Esophagus mucosa (tissue), 1 donor: Measurements from ENCODE around the gene ARL17B. TPM values are rescaled to one million over a fixed set of nuclear protein-coding genes. Genes with fewer than 3 reads are reported as not detected.
"Not testable (repeated sequence)": the region's sequence is repeated elsewhere in the genome, so short reads cannot be mapped to it uniquely, and the experiment has no call there.

ENCODE experiments used
- ATAC-seq: fragments of 200-7000 bp; cut with Tn5 transposase; one replicate; pipeline ENCODE4 v1.9.1; 2020
- total RNA-seq: library from RNA; stranded (reverse); gene quantifications from one replicate; pipeline ENCODE4 v1.2.4, GENCODE V29; 2023
- donor health status: DM: yes; HTN: yes; CAD: no.

ARL17B gene
- 6.6 TPM for total RNA-seq

DNA sequence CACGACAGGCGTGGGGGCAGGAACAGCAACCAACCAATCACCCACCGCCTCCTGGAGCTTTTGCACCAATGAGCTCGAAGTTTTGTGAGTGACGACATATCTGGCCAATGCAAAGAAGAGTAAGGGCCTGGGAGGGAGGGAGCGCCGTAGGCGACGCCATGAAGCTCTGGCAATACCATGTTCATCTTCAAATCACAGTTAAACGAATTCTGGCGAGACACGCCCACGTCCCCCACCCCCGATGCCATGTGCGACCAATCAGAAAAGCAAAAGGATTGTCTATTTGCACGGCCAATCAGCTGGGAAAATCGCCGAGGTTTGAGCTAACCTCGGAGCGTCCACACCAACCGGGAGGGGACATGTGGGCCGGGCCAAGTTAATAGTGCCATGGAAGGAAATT, at the start of gene ARL17B:
ARL17B (minus strand) TSS at position 12 of the 400 bp plus-strand sequence. CDS start 3,369 bp downstream, outside the sequence.
- peak; percentile 100 for ATAC-seq

DNA sequence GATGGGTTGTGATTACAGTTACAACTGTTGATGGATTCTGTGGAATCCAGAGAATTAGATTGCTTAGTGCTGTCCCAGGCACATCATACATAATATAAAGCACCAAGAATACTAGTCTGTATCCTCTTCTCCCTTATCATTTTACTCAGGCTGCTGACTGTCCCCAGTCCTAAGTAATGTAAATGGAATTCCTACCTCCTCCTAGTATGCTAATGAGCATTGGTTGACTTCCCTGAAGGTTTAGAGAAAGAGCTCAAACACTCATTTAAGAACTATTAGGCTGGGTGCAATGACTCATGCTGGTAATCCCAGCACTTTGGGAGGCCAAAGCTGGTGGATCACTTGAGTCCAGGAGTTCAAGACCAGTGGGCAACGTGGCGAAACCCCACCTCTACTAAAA, 48.3 kb upstream of the ARL17B start:
- peak; percentile 80 for ATAC-seq

DNA sequence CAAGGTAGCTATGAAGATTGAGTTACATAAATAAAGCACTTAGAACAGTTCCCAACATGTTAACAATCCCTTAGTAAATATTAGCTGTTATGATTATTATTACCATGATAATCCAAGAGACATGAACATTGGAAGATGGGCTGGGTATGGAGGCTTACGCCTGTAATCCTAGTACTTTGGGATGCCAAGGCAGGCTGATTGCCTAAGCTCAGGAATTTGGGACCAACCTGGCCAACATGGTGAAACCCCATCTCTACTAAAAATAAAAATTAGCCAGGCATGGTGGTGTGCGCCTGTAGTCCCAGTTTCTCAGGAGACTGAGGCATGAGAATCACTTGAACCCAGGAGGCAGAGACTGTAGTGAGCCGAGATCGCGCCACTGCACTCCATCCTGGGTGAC, 45.6 kb upstream of the ARL17B start:
- not testable (repeated sequence) for ATAC-seq

DNA sequence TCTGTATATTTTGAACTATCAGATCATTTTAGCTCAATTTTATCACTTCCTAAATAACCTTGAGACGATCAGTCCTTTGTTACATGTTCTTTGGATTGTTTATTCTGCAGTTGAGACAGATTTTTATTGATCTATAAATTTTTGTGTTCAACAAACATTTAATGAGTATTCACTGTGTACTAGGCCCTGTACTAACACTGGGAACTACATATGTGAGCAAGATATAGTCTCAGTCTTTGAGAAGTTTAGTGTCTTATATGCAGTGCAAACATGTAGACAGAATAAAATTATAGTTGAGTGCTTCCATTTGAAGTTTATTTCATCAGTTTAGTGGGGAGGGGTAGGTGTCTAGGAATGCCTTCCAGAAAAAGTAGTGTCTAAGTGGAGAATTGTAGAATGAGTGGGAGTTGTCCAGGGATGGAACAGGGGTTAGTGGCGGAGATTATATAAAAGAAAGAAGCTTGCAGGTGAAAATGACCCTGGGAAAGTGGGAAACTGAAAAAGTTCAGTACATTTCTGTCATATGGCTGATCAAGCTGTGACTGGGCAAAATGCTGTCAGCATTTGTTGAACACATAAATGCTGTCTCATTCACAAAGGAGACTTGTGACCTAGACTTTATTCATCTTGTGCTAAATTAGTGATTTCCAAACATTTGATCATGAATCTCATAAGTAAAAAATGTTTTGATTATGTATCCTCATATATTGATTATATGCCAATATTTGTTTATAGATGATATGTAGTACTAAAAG, 39.6 kb upstream of the ARL17B start:
- not testable (repeated sequence) for ATAC-seq

DNA sequence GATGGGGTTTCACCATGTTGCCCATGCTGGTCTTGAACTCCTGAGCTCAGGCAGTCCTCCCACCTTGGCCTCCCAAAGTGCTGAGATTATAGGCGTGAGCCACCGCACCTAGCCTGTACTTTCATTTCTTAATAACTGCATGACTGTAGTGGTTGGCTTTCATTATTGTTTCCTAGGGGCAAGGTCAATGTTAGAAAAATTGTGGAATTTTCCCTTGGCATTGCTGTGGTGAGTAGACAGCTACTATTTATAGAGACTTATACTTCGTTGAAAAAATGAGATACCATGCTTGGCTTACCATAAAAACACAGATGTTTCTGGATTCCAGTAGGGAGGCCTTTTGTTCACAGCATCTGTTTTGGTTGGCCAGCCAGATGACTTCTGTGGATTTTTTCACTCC, 39.0 kb upstream of the ARL17B start:
- ATAC-seq: not testable (repeated sequence)

DNA sequence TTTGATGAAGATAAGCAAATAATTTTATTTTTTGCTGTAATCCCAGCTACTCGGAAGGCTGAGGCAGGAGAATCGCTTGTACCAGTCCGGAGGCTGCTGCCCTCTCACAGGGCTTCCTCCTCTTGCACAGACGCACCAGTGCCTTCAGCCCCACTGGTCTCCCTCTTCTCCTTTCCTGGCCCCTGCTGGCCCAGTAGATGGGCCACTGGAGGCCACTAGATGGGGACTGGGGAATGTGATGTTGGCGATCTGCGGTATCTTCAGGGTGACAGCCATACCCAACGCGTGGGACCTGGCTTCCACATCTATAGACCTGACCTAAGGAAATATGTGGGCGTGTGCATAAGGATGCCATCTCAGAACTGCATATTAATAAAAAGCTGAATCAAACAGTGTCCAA, 38.4 kb upstream of the ARL17B start:
- not testable (repeated sequence) for ATAC-seq

DNA sequence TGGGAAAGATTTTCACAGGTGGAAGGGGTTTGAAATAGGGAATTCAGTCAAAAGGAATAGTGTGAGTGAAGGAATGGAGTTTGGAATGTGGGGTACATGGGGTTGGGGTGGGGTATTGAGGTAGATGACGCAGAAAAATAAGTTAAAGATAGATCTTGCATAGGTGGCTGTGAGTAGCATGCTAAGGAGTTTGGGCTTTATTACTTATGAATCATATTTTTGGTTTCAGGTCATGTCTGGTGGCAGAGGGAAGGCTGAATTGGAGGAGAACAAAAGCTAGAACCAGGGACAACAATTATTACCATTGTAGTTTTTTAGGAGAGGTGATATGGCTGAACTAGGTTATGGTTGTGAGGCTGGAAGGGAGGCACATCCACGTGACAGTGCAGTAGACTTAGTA, 34.7 kb upstream of the ARL17B start:
- not testable (repeated sequence) for ATAC-seq

DNA sequence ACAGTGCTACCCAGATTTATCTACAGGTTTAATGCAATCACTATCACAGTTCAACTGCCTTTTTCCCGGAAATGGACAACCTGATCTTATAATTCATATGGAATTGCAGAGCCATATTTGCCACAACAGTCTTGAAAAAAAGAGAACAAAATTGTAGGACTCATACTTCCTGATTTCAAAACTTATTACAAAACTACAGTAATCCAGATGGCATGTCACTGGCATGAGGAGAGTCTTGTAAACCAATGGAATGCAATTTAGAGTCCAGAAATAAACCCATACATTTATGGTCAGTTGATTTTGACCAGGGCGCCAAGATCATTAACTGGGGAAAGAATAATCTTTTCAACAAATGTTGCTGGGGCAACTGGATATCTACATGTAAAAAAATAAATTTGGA, 32.1 kb upstream of the ARL17B start:
- not testable (repeated sequence) for ATAC-seq

DNA sequence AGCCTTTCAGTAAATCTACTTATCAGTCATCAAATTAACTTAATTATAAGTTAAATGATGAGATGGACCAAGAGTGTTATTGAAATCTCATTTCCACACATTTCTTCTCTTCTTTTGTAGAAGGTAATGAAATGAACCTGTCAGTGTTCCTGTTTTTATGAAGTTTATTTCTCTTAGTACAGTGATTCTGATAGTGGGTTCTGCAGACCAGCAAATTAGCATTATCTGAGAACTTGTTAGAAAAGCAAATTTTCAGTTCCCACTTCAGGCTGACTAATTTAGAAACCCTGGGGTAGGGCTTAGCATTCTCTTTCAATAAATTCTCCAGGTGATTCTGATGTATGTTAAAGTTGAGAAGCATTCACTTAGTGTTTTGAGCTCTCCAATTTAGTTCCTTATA, 23.9 kb upstream of the ARL17B start:
- not testable (repeated sequence) for ATAC-seq

DNA sequence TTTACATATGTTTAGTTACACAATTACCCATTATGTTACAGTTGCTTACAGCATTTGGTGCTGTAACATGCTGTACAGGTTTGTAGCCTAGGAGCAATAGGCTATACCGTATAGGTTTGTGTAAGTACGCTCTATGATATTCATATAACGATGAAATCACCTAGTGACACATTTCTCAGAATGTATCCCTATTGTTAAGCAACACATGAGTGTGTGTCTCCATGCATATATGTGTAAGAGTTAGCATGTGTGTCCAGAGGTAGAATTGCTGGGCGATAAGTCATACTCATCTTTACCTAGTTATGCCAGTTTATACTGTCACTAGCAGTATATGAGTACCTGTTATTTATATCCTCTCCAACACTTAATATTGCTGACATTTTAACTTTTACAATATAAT, 21.6 kb upstream of the ARL17B start:
- ATAC-seq: peak; percentile 99

DNA sequence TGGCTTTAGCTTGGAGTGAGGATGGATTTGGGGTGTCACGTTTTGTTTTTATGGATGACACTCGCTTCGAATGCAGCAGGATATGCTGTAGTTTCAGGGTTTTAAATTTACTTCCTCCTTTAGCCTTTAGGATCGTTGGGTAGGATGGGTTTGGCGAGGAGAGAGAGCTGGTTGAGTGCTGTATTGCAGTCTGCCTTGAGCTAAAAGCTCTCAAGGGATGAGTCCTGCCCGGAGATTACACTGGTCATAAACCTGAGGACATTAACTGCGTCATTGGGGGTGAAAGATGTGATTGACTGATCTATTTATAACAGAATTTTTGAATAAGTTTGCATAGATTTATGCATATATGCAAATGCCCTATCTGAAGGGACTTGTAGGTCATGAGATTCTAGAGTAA, 11.9 kb upstream of the ARL17B start:
- ATAC-seq: peak; percentile 75

DNA sequence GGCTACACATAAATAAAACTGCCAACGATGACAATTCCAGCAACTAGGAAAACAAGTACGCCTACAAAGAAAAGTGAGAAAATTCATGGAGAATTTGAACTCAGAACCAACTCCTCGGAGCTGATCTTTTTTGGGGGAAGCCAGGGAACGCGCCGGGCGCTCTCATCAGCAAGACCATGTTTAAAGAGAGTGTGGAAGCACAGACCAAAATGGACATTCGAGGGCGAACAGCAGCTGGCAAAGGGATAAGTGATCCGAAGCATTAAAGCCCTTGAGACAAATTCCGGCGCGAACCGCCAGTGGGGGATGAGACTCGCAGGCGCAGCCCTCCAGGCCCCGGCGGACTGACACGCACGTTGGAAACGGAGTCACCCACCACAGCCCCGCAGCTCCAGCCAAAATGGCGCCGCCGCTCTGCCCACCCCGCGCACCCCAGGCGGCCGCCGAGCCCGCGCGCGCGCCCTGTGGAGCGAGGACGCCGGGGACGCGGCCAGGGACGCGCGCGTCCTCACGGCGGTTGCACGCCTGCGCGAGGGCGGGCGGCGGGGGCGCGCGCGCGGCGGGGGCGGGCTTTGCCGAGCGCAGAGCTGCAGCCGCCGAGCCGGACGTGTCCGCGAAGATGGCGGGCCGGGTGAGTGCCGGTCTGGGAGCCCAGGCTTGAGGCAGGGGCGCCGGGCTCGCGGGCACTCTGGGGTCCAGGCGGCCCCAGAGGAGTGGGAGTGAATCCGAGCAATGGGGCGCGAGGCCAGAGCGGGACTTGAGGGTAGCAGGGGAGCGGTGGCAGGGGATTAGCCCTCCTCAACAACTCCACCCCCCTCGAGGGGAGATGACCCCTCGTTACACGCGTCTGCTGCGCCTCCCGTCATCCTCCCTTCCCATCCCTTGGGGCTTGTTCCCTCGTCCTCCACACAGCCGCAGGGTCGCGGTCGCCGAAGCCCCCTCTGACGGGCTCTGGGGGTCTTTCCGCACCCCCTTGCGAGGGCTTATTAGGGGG, 11.0 kb upstream of the ARL17B start:
- peak; percentile 96 for ATAC-seq

DNA sequence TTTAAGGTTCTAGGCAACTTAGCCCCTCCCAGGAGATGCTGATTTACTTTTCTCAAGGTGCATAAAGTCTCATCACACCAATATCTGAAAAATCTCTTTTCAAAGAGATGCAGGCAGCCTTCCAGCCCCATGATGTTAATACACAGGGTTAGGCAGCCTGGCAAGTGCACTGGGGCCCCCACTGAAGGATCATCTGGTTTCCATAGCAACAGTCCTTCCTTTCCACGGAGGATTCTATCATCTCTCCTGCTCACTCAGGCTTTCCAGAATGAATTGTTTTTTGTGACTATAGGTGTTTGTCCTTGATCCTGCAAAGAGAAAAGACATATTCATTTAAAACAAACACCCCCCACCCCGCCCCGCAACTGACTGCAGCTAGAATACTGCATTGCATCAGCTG, 6.0 kb upstream of the ARL17B start:
- ATAC-seq: not testable (repeated sequence)

DNA sequence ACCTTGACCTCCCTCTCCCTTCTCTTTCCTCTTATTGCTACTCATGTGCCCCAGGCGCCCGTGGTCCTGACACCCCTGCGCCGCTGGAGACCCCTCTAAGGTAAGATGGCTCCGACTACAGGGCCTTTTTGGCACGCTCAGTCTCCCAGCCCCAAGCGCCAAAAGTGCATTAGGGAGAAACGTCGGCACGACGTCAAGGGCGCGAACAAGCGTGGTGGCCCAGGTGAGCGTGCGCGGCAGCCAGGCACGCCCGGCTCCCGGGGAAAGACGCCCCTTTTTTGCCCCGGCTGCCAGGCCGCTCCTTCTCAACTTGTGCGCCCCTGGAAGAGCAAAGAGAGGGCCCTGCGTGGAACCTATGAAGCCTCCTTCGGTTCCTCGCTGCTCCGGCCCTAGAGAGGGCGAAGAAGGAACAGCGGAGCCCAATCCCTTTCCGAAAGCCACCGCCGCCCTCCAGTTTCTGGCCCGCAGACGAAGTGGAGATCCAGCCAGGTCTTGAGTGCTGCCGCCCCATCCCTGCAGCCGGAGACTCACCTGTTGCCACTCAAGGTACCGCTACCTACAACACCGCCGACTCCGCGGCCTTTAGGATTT, 326 bp downstream of the ARL17B start:
- peak; percentile 63 for ATAC-seq

DNA sequence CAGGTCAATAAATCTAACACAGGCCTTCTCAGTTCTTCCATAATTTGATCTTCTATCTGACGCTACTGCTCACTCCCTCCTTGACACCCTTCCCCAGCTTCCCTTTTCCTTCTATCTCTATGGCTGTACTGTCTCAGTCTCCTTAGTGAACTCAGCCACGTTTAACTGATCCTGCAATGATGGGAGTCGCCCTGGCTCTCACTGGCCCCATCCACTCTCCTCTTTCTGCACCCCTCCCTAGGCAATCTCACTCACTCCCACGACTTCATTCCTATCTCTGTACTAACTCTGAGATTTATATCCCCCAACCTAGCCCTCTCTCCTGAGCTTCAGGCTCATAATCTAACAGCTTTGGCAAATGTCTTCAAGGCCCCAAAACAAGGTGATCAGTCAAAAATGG, 7.7 kb downstream of the ARL17B start:
- ATAC-seq: not testable (repeated sequence)

DNA sequence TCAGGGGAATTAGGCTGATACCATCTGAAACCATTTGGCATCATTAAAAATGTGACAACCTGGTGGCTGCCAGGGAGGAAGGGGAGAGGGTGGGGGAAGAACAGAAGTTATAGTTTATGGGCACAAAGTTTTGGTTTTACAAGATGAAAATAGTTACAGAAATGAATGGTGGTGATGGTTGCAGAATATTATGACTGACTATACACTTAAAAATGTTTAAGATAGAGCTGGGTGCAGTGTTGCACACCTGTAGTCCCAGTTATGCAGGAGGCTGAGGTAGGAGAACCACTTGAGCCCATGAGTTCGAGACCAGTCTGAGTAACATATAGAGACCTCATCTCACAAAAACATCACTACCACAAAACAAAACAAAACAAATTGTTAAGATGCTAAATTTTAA, 12.5 kb downstream of the ARL17B start:
- ATAC-seq: not testable (repeated sequence)

DNA sequence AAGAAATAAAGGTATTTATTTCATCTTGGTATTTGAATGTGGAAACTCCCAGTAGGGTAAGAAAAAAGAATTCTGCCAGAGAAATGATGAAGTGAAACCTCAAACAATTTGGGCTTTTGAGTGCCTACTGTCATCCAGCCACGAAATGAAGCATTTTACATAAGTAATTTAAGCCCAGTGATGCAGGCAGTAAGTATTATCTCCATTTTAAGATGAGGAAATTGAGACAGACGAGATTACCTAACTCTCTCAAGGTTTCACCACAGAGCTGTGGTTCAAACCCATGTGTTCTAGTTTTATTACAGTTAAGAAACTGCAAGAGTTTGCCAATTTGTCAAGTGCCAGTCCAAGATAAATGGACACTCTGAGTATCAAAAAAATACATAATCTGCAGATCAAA, 13.2 kb downstream of the ARL17B start:
- ATAC-seq: not testable (repeated sequence)

DNA sequence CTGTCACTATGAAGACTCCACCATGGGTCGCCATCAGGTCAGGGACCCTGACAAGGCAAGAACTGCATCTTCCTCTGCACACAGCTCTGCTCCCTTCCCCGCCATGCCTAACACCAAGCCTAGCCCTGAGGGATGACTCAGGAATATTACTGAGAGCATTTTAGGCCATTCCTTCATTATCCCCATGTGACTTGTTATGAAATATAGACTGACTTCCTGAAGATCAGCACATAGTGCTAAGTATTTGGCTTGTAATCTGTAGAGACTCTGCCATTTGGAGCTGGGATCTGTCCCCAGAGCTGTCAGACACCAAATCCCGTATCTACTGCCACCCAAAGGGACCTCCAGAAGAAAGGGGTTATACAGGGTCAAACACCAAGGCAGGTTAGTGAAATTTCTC, 19.4 kb downstream of the ARL17B start:
- peak; percentile 87 for ATAC-seq

DNA sequence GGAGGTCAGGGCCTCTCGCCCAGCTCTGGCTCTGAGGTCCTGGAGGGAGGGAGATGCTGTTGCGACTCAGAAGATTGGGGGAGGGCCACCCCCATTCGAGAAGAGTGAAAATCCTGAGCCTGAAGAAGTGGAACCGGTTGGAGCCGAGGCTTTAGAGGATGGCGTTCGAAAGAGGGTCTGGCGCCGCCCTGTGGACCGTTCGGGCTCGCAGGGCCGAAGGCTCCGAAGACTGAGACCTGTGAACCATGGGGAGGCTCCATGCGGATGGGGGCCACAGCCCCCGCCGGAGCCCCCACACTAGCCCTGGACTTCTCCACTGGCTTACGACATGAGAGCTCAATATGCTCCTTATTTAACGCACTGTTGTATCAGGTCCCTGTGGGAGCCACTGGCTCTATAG, 20.3 kb downstream of the ARL17B start:
- ATAC-seq: peak; percentile 48

DNA sequence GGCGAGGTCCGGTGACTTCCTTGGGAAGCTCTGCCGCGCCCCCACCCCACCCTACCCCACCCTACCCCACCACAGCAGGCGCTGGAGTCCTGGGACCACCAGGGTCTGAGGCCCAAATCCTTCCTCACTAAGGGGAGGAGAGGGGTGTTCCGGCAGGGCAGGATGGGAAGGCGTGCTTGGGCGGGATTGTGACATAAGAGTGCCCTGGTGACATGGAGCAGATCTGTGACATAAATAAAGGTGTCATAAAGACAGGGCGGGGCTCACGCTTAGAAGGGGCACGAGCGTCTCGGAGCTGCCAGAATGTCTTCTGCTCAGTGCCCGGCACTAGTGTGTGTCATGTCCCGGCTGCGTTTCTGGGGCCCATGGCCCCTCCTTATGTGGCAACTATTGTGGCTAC, 66.7 kb downstream of the ARL17B start, which contains the start of gene LRRC37A:
LRRC37A (plus strand) TSS at position 301 of the 400 bp plus-strand sequence; CDS start at position 304, 3 bp downstream.
- not testable (repeated sequence) for ATAC-seq

DNA sequence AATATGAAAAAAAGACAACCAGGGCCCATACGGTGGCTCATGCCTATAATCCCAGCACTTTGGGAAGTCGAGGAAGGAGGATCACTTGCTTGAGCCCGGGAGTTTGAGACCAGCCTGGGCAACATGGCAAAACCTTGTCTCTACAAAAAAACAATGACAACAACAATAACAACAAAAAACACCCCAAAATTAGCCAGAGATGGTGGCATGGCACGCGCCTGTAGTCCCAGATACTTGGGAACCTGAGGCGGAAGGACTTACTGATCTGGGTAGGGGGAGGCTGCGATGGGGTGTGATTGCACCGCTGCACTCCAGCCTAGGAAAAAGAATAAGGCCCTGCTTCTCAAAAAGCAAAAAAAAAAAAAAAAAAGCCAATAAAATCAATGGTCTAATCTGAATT, 69.9 kb downstream of the ARL17B start:
- ATAC-seq: not testable (repeated sequence)

DNA sequence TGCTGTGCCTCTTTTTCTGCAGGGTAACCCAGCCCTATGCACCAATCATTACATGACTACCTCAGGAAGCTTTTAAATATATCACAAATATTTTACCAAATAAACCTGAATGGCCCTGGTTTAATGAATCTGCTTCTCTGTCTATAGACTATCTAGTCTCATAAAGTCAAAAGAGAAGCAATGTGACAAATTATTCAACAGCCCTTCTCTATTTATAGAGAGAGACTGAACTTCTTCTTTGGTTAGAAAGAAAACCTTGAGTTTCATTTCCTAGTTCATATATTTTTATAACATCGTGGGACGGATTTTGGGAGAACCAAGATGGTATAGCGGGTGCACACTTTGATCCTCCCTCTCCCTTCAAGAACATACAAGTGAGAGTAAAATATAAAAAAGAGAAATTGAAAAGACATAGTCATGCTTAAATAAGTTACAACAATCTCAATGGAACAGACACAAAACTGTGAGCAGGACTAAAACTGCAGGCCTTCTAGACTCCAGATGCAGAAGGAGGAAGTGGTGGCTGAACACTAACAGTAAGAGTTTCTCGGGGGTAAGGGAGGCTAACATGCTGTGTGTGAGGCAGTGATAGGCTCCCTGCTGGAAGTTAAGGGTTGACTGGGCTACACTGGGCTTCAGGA, 70.5 kb downstream of the ARL17B start:
- peak; percentile 58 for ATAC-seq
